T-helper 1 cell treated with Interleukin-12 subunit alpha and Interleukin-12 subunit beta and Interleukin-4 antibody, amounts not matched to agents 30 μg/mL and 1 μg/mL, for 36 hours (primary cell): ENCODE measurements around the gene OSTC.

Experiments used
- H3K27ac Mint-ChIP-seq: one replicate; pipeline ENCODE4 v1.8.0; 2021; ENCODE audit warnings: mild to moderate bottlenecking, mixed read lengths
- H3K27me3 Mint-ChIP-seq: one replicate; pipeline ENCODE4 v1.8.0; 2021; ENCODE audit warnings: low read depth, mixed read lengths
- H3K36me3 Mint-ChIP-seq: one replicate; pipeline ENCODE4 v1.8.0; 2021; ENCODE audit warnings: low read depth, mixed read lengths
- H3K4me1 Mint-ChIP-seq: one replicate; pipeline ENCODE4 v1.8.0; 2021; ENCODE audit warnings: low read depth, mixed read lengths
- H3K4me3 Mint-ChIP-seq: one replicate; pipeline ENCODE4 v1.8.0; 2021; ENCODE audit warnings: mild to moderate bottlenecking, moderate library complexity, mixed read lengths
- H3K9me3 Mint-ChIP-seq: one replicate; pipeline ENCODE4 v1.8.0; 2021; ENCODE audit warnings: mixed read lengths

The OSTC gene

DNA sequence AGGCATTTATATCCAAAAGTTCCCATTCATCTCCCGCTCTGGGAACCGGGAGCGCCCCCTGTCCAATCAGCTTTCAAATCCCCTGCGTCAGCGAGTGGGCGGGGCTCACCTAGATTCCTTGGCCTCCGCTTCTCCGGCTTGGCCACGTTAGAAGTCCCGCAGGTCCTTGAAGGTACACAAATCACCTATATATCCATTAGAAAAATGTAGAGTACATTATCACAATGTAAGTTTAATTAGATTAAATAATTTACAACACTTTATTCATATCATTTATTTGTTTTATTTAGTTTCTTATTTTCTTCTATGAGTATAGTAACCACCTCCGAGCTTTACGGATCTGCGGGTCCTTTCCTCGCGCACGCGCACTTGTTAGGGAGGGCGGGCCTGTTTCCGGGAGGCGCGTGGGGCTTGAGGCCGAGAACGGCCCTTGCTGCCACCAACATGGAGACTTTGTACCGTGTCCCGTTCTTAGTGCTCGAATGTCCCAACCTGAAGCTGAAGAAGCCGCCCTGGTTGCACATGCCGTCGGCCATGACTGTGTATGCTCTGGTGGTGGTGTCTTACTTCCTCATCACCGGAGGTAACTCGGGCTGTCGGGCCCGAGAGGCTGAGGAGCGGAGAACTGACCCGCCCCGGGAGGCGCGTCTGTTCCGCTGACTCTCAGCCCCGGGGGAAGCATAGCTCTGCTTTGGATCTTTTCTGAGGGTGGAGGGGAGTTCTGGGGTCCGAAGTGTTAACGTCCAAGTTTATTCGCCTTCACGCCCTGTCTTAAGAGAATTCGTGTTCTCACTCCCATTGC lies at the start of gene OSTC:
OSTC (plus strand) TSS at position 388 of the 802 bp plus-strand sequence; CDS start at position 445, 57 bp downstream.
- Mint-ChIP-seq H3K9me3 (no peaks in the 10 kb centered on the region), H3K27me3 (no peaks in the 10 kb centered on the region), H3K4me1 (peaks cover 34% of the 10 kb centered on the region), H3K4me3 (peak within 1 kb of the TSS; percentile 96), H3K36me3 (peaks cover 16% of the 10 kb centered on the region), H3K27ac (peak within 1 kb of the TSS; percentile 92)

DNA sequence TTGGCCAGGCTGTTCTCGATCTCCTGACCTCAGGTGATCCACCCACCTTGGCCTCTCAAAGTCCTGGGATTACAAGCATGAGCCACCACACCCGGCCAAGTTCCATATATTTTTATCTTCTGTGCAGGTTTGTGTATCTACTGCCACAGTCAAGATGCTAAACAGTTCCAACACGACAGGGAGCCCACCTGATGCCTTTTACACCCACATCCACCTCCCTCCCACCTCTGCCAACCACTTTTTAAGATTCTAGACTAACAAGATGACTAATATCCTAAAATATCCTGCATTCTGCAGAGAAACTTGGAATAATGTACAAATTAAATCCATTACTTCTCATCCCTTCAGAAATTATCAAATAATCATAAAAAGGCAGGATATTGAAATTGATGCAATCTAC lies 49.3 kb upstream of the OSTC start:
- Mint-ChIP-seq H3K27me3 (no peaks in the 10 kb centered on the region), H3K36me3 (peaks cover 5% of the 10 kb centered on the region), H3K9me3 (no peaks in the 10 kb centered on the region), H3K4me1 (peaks cover 8% of the 10 kb centered on the region), H3K27ac (no peak overlapping the region), H3K4me3 (no peak overlapping the region)

DNA sequence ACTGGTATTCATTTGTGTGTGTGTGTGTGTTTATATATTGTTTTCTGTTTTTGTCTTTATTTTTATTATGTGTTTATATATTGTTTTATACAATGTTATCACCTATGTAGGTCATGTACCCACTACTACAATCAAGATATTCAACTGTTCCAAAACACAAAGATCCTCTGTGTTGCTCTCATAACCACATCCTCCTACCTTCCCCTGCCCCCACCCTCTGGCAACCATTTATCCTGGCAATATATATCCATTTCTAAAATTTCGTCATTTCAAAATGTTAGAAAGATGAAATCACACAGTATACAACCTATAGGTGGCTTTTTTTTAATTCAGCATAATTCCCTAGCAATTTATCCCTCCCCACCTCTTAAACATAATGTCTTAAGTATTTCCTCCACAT lies 48.9 kb upstream of the OSTC start:
- Mint-ChIP-seq H3K4me1 (peaks cover 8% of the 10 kb centered on the region), H3K9me3 (no peaks in the 10 kb centered on the region), H3K27me3 (no peaks in the 10 kb centered on the region), H3K27ac (no peak overlapping the region), H3K36me3 (peaks cover 4% of the 10 kb centered on the region), H3K4me3 (no peak overlapping the region)

DNA sequence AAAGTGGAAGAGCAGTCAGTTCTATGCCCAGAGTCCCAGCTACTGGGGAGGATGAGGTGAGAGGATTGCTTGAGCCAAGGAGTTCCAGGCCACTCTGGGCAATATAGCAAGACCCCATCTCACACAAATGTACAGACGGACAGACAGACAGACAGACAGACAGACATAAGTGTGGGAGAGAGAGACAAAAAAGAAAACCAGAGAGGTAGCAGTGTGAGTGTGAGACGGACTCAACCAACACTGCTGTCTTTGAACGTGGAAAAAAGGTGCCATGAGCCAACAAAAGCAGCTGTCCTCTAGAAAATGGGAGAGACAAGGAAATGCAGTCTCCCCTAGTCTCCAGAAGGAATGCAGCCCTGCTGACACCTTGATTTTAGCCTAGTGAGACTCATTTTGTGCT lies 48.2 kb upstream of the OSTC start:
- Mint-ChIP-seq H3K27me3 (no peaks in the 10 kb centered on the region), H3K36me3 (peaks cover 7% of the 10 kb centered on the region), H3K27ac (no peak overlapping the region), H3K9me3 (no peaks in the 10 kb centered on the region), H3K4me3 (no peak overlapping the region), H3K4me1 (peaks cover 8% of the 10 kb centered on the region)

DNA sequence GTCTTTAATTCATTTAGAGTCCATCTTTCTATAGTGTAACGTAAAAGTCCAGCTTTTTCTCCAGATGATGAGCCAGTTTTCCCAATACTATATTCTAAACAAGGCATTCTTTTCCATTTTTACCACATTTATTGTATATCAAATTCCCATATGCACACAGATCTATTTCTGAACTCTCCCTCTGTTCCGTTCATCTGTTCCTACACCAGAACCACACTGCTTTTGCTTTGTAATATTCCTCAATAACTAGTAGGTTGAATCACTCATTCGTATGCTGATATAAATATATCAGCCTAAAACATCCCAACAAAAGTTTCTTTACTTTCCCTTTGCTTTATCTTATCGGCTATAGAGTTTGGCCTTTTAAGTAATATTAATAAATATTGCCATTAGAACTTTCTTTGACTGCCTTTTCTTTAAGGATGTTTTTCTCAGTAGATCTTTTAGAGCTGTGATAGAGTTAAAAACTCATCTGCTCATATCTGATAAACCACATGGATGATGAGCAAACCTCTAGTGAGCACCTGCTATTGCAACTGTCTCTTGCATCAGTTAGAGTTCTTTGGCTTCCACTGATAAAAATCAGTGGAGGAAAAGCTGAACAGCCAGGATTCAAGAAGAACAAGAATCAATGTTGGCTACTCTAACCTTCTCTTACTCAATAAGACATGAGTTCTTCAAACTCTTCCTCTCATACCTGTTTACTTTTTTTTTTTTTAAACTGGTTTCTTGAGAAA lies 43.2 kb upstream of the OSTC start:
- no peaks in the 10 kb centered on the region for H3K9me3 Mint-ChIP-seq
- H3K27ac Mint-ChIP-seq: no peak overlapping the region
- H3K4me1 Mint-ChIP-seq: peaks cover 3% of the 10 kb centered on the region
- H3K36me3 Mint-ChIP-seq: peaks cover 17% of the 10 kb centered on the region
- no peak overlapping the region for H3K4me3 Mint-ChIP-seq
- H3K27me3 Mint-ChIP-seq: no peaks in the 10 kb centered on the region

DNA sequence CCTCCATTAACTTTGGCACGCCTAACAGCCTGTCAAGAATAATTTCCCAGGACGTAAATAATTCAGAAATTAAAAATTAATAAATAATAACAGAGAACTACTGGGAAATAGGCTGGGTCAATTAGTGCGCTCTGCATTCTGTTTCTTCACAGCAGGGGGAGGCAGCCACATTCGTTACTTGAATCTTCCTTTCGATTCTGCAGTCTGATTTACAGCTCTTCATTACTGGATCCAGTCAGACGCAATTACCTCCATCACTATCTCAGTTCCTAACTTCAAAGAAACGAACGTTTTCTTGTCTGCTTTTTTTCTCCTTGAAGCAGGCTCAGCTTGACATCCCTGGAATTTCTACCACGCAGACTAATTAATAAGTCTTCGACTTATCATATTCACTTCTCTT lies 39.0 kb upstream of the OSTC start:
- no peak overlapping the region for H3K27ac Mint-ChIP-seq
- peaks cover 30% of the 10 kb centered on the region for H3K36me3 Mint-ChIP-seq
- H3K9me3 Mint-ChIP-seq: peaks cover 16% of the 10 kb centered on the region
- no peaks in the 10 kb centered on the region for H3K27me3 Mint-ChIP-seq
- peaks cover 5% of the 10 kb centered on the region for H3K4me1 Mint-ChIP-seq
- H3K4me3 Mint-ChIP-seq: no peak overlapping the region

DNA sequence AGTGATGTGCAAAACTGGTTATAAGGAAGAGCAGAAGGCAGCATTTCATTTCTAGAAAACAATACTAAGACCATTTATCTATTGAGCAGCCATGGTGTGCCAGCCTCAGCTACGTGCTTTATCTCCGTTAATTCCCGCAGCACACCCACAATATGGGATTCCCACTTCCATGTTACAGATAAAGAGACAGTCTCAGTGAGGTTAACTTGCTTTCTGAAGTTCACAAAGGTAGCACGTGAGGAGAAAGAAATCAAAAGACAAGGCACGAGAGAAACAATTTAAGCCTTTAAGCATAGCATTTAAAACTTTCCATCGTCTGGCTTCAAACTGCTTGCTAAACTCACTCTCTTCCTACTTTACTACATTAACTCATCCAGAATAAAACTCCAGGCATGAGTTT lies 38.0 kb upstream of the OSTC start:
- H3K4me3 Mint-ChIP-seq: no peak overlapping the region
- H3K27me3 Mint-ChIP-seq: no peaks in the 10 kb centered on the region
- no peak overlapping the region for H3K27ac Mint-ChIP-seq
- peaks cover 27% of the 10 kb centered on the region for H3K36me3 Mint-ChIP-seq
- peaks cover 5% of the 10 kb centered on the region for H3K4me1 Mint-ChIP-seq
- H3K9me3 Mint-ChIP-seq: peaks cover 18% of the 10 kb centered on the region

DNA sequence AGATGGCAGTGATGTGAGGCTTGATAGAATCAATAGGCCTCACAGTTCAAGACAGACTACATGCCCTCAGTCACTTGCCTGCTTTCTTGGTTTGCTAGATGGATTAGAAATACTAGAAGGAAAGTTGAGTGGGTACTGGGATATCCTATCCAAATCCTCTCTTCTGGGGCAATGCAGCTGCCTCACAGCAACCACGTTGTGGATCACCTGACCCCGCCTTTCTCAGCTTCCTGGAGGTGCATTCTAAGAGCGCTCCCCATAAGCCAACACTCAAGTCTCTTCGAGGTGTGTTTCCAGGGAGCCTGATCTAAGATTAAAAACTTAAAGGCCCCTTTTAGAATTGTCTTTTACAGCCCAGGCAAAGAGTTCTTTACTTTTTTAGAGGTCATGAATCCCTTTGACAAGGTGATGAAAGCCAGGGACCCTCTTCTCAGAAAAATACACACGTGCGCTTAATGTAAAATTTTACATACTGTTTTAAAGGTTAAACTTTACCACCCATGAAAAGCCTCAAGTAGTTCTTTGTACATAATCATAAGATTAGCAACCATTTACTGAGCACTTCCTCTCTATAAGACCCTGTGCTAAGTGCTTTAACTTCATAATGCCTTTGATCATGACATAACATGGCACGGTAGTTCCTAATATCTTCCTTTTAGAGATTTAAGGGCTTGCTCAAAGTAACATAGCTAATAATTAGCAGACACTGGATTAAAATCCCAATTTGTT lies 30.9 kb upstream of the OSTC start:
- Mint-ChIP-seq H3K4me1 (peaks cover 39% of the 10 kb centered on the region), H3K36me3 (peaks cover 58% of the 10 kb centered on the region), H3K27ac (peak overlapping the region; percentile 91), H3K4me3 (peak overlapping the region; percentile 96), H3K9me3 (peaks cover 16% of the 10 kb centered on the region), H3K27me3 (no peaks in the 10 kb centered on the region)

DNA sequence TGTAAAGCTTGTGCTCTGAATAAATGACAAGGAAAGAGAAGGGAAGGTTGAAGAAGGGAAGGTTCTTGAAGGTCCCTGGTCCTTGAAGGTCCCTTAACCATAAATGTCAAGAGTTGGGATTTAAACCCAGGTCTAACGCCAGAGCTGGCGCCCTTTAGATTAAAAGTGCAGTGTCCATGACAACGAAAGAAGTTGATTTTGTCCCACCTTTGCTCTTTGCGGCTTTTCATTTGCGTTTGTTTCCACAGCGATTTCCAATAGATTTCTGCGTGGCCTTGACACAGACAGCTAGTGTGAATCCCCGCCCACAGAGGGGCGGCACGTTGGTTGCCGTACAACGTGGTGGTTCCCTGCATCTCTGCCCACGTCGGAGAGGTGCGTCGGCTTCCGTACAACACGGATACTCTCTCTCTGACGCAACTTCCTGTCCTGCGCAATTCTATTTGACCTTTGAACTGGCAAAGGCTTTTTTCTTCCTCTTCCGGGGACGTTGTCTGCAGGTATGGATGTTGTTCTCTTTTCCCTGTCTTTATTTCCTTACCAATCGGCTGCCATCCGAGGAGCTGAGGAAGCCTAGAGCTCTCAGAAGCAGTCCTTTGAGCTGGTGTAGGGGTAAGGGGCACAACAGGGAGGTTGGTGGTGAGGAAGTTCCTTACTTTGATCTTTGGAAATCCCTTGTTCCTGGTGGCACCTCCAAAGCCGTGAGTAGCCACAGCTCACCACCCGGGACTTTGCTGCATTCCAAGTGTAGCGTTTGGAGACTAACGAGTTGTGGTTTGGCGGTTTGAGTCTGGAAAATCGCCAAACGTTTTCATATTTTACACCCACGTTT lies 30.1 kb upstream of the OSTC start, which contains the start of gene RPL34:
RPL34 (plus strand) TSS at position 476 of the 832 bp plus-strand sequence. CDS start 1,384 bp downstream, outside the sequence.
- H3K9me3 Mint-ChIP-seq: peaks cover 9% of the 10 kb centered on the region
- H3K36me3 Mint-ChIP-seq: peaks cover 60% of the 10 kb centered on the region
- H3K4me3 Mint-ChIP-seq: peak within 1 kb of the TSS; percentile 96
- H3K27ac Mint-ChIP-seq: peak within 1 kb of the TSS; percentile 91
- peaks cover 40% of the 10 kb centered on the region for H3K4me1 Mint-ChIP-seq
- no peaks in the 10 kb centered on the region for H3K27me3 Mint-ChIP-seq

DNA sequence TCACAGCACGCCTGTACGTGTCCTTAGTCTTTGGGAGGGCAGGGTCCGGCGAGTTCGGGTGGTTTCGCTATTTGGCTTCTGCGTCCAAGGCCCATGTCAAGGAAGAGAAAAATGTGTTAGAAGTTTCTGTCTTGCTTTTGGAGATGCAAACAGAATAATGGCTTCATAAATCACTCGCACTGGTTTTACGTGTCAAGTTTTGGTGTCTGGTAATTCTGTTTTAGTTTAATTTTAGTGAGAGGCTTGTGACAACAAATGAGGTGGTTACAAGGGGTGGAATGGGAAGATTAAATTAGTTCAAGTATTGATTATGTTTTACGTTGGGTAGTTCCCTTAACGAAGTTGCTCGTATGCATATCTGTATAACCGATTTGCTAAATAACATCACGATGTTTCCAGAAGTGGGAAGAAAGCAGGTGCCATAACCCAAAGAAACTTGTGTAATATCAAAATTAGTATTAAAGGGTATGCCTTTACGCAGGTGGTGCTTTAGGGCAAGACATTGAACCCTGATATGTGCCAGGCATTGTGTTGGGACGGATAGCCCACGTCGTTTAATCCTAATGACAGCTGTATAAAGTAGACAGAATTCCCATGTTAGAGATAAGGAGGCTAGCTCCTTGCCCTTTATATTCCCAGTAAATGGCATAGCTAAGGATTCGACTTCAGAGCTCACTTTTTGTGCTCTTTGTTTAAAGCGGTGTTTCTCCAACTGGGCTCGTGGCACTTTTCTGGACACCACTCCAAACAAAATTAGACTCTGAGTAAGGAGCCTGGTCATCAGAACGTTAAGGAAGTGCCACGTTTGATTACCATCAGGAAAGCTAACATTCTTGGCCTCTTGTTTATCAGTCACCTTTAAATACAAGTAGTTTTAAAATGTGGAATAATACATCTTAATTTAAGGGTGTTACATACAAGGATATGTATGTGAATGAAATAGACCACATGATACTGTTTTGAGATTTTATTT lies 29.2 kb upstream of the OSTC start:
- H3K27me3 Mint-ChIP-seq: no peaks in the 10 kb centered on the region
- peaks cover 4% of the 10 kb centered on the region for H3K9me3 Mint-ChIP-seq
- peak overlapping the region; percentile 96 for H3K4me3 Mint-ChIP-seq
- peaks cover 58% of the 10 kb centered on the region for H3K36me3 Mint-ChIP-seq
- peak overlapping the region; percentile 91 for H3K27ac Mint-ChIP-seq
- peaks cover 40% of the 10 kb centered on the region for H3K4me1 Mint-ChIP-seq

DNA sequence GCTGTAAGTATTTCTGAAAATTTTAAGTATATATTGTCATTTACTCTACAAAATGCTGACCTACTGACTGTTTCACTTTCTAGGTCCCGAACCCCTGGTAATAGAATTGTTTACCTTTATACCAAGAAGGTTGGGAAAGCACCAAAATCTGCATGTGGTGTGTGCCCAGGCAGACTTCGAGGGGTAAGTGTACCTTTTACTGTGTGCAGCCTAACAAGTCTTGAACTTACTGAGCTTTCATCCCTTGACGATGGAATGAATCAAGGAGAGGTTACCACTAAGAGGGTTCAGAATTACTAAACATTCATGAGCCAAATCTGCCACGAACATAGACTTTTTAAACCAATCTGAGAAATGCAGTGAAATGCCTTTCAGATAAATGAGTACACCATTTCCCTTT lies 28.4 kb upstream of the OSTC start:
- Mint-ChIP-seq H3K9me3 (no peaks in the 10 kb centered on the region), H3K36me3 (peaks cover 59% of the 10 kb centered on the region), H3K27ac (no peak overlapping the region), H3K4me3 (peak overlapping the region; percentile 6), H3K27me3 (no peaks in the 10 kb centered on the region), H3K4me1 (peaks cover 40% of the 10 kb centered on the region)

DNA sequence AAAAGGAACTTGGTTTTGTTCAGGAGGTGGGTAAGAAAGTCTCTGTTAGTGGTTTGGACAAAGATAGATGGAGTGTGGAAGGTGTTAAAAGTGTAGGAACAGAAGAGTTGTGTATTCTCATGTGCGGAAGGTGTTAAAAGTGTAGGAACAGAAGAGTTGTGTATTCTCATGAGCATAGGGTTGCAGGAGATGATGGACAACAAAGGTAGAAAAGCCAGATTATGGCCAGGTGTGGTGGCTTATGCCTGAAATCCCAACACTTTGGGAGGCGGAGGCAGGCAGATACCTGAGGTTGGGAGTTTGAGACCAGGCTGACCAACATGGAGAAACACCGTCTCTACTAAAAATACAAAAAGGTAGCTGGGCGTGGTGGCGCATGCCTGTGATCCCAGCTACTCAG lies 27.6 kb upstream of the OSTC start:
- H3K36me3 Mint-ChIP-seq: peaks cover 58% of the 10 kb centered on the region

More for the DNA sequence above, 27.6 kb upstream of the OSTC start:
- no peaks in the 10 kb centered on the region for H3K9me3 Mint-ChIP-seq
- no peak overlapping the region for H3K27ac Mint-ChIP-seq
- H3K4me3 Mint-ChIP-seq: peak overlapping the region; percentile 3
- H3K4me1 Mint-ChIP-seq: peaks cover 40% of the 10 kb centered on the region
- no peaks in the 10 kb centered on the region for H3K27me3 Mint-ChIP-seq
